Activated T-cell treated with anti-CD3 and anti-CD28 coated beads, Interleukin-2, amount 50 U/mL, for 72 hours (primary cell): ENCODE data around the gene SCGB1A1. TPM values are rescaled to one million over a fixed set of nuclear protein-coding genes. Genes with fewer than 3 reads are reported as not detected.

Experiments
- ATAC-seq, 2 donors: fragments of 150-1000 bp; cut with Tn5 transposase; replicated peaks in 1 of 2; 2 replicates each; pipeline ENCODE4 v1.10.0; 2021; ENCODE audit warnings: moderate library complexity in 2 of 2, mild to moderate bottlenecking in 1 of 2
- DNase-seq, 2 donors: peaks; one replicate each; pipeline ENCODE4 v3.0.0; 2021 to 2022; ENCODE audit warnings: mixed read lengths in 1 of 2
- H3K27ac Mint-ChIP-seq: one replicate; pipeline ENCODE4 v1.8.0; 2022; ENCODE audit warnings: mild to moderate bottlenecking, moderate library complexity, mixed read lengths
- H3K27me3 Mint-ChIP-seq: one replicate; pipeline ENCODE4 v1.8.0; 2022; ENCODE audit warnings: low read depth, mixed read lengths
- H3K36me3 Mint-ChIP-seq, 2 donors: one replicate each; pipeline ENCODE4 v1.8.0; 2022; ENCODE audit warnings: mixed read lengths in 2 of 2, mild to moderate bottlenecking in 1 of 2; ENCODE audit not compliant: insufficient read depth in 2 of 2
- H3K4me1 Mint-ChIP-seq: one replicate; pipeline ENCODE4 v1.8.0; 2022; ENCODE audit warnings: low read depth, mixed read lengths
- H3K4me3 Mint-ChIP-seq, 2 donors: one replicate each; pipeline ENCODE4 v1.8.0; 2022; ENCODE audit warnings: mild to moderate bottlenecking in 2 of 2, mixed read lengths in 2 of 2, moderate library complexity in 2 of 2
- H3K9me3 Mint-ChIP-seq, 2 donors: one replicate each; pipeline ENCODE4 v1.8.0; 2022; ENCODE audit warnings: mixed read lengths in 2 of 2
- total RNA-seq, 2 donors: library from RNA; stranded (reverse); gene quantifications; one replicate each; pipeline ENCODE4 v1.2.3, GENCODE V29; 2022

Gene SCGB1A1
- total RNA-seq, 2 donors from 2014 or later: not detected

DNA sequence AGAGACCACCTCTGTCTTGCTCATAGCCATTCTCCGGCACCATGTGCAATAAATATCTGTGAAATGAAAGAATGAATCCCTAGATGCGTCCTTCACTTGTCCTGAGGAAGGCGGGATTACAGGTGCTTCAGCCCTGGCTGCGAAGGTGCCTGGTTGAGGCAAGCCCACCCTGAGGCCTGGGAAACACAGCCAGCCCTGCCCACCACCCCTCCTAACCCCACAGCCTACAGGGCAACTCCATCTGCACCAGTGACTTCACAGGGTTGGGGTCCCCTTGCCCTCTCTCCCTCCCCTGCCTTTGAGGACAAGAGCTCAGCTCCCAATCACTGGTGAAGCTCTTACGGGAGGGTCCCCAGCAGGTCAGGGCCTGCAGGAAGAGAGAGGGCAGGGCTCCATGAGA is 17.5 kb upstream of the SCGB1A1 start:
- H3K4me3 Mint-ChIP-seq: peak overlapping the region; percentile 68 to 81
- H3K9me3 Mint-ChIP-seq: no peaks in the 10 kb centered on the region
- H3K27ac Mint-ChIP-seq: peak overlapping the region; percentile 61
- ATAC-seq (no peak), DNase-seq (no peak)
- no peaks in the 10 kb centered on the region for H3K27me3 Mint-ChIP-seq
- no peaks in the 10 kb centered on the region for H3K36me3 Mint-ChIP-seq
- H3K4me1 Mint-ChIP-seq: peaks cover 46% of the 10 kb centered on the region

DNA sequence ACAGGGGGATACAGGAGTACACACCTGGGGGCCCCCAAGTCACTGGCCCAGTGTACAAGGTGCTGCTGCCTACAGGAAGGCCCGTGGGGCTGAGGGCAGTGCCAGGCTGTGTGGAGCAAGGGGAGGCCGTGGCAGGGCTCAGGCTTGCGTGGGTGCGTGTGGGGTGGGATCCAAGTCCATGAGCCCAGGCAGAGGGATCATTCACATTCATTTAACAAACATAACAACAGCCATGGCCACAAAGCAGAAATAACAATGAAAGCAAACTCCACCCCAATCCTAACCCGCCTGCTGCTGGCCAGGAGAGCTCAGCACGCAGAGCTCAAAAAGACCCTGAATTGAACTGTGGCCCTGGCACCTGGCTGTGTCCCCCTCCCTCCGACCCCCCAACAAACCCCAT is 17.0 kb upstream of the SCGB1A1 start:
- peak in 1 of 2 donors; percentile 27 for DNase-seq

DNA sequence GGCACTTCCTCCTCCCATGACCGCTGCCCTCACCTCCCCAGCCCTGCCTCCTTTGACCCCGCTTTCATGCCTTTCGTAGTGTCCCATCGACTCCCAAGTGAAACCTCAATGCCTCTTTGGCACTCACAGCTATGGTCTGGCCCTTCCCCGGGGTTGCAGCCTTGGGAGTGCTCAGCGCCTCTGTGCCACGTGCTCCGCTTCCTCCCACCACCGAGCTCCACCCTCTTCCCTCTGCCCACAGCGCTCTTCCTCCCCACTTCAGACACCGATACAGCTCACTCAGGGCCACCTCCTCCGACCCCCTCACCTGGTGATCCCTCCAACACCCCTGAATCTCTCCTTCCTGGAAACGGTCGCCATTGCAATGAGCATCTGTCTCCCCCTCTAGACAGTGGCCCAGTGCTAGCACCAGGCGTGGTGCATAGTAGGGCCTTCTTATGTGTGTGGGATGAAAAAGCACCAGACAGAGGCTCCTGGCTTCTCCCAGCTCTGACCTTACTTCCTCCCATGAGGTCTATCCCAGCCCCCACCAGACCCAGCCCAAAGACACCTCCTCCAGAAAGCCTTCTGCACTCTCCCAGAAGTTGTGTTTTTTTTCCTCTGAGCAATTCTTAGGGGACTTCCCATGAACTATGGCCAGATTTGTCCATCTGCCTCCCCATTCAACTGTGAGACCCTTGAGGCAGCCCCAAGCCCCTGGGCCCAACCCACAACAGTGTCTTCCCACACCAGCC is 16.4 kb upstream of the SCGB1A1 start:
- DNase-seq: peak; percentile 58 to 59
- Mint-ChIP-seq H3K27ac (peak overlapping the region; percentile 61), H3K27me3 (no peaks in the 10 kb centered on the region), H3K4me1 (peaks cover 46% of the 10 kb centered on the region), H3K36me3 (no peaks in the 10 kb centered on the region), H3K9me3 (no peaks in the 10 kb centered on the region), H3K4me3 (peak overlapping the region; percentile 68 to 81)
- peak; percentile 90 to 95 for ATAC-seq

More for the DNA sequence above, 17.0 kb upstream of the SCGB1A1 start:
- Mint-ChIP-seq H3K27me3 (no peaks in the 10 kb centered on the region), H3K9me3 (no peaks in the 10 kb centered on the region), H3K27ac (peak overlapping the region; percentile 61), H3K4me3 (peak overlapping the region; percentile 68 to 81), H3K4me1 (peaks cover 46% of the 10 kb centered on the region), H3K36me3 (no peaks in the 10 kb centered on the region)
- ATAC-seq: peak; percentile 41 to 59

DNA sequence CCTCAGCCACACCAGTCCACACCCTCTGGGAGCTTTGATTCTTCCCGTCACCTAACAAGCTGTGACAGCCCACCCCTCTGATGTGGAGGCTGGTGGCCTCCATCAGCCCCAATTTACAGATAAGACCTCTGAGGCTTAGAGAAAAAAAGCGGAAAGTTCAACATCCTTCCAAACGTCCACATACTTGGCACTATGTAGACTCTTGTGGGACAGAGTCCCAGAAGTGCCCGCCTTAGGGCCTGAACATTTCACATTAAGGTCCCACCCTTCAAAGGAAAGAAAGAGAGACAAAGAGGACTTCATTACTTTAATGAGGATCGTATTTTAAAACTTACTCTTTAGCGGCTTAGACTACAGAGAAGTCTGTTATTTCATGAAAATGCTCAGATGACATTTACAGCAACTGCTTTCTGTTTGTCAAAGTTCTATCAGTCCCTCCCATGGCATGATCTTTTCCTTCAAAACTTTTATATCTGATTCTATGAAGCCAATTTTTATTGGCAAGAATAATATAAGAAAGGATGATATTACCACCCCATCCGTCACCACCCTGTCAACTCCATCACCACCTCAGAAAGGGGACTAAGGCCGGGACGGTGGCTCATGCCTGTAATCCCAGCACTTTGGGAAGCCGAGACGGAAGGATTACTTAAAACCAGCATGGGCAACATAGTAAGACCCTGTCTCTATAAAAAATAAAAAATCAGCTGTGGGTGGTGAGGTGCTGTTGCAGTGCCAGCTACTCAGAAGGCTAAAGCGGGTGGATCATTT is 15.7 kb upstream of the SCGB1A1 start:
- Mint-ChIP-seq H3K4me3 (peak overlapping the region; percentile 68 to 81), H3K4me1 (peaks cover 44% of the 10 kb centered on the region), H3K9me3 (no peaks in the 10 kb centered on the region), H3K27ac (peak overlapping the region; percentile 61), H3K36me3 (no peaks in the 10 kb centered on the region), H3K27me3 (no peaks in the 10 kb centered on the region)
- ATAC-seq (no peak), DNase-seq (no peak)

DNA sequence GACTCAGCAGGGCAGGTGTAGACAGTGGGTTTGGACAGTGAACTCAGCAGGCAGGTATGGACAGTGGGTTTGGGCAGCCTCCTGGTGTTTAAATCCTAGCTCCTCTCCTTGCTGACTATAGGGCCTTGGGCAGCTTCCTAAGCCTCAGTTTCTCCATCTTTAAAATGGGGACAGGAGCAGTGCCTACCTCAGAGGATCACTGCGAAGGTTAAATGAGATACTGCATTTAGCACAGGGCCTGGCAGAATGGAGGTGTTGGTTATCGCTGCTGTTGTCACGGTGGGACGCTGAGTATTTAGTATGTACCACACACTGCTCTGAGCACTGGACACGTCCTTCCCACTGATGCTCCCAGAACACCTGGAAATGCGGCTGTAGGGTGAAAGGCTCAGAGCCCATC is 14.4 kb upstream of the SCGB1A1 start:
- Mint-ChIP-seq H3K4me1 (peaks cover 32% of the 10 kb centered on the region), H3K27me3 (no peaks in the 10 kb centered on the region), H3K36me3 (no peaks in the 10 kb centered on the region), H3K27ac (no peak overlapping the region), H3K4me3 (no peak overlapping the region), H3K9me3 (no peaks in the 10 kb centered on the region)
- DNase-seq (no peak), ATAC-seq (no peak)

DNA sequence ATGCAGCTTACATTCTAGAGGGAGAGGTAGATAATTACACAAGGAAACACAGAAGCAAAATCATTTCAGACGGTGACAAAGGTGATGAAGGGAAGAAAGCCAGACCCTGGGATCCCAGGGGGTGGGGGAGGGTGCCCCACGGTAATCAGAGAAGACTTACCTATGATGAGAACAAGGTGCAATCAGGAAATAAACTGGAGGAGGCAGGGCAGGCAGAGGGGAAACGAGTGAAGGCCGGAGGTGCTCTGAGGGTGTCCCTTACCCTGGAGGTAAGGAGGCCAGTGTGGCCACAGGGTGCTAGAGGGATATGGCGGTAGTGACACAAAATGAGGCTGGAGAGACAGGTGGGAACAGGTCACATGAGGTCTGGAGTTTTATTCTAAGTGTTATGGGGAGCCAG is 13.9 kb upstream of the SCGB1A1 start:
- no peak overlapping the region for H3K27ac Mint-ChIP-seq
- no peaks in the 10 kb centered on the region for H3K9me3 Mint-ChIP-seq
- no peak for ATAC-seq
- H3K36me3 Mint-ChIP-seq: no peaks in the 10 kb centered on the region
- peaks cover 27% of the 10 kb centered on the region for H3K4me1 Mint-ChIP-seq
- no peak overlapping the region for H3K4me3 Mint-ChIP-seq
- DNase-seq: no peak
- no peaks in the 10 kb centered on the region for H3K27me3 Mint-ChIP-seq

DNA sequence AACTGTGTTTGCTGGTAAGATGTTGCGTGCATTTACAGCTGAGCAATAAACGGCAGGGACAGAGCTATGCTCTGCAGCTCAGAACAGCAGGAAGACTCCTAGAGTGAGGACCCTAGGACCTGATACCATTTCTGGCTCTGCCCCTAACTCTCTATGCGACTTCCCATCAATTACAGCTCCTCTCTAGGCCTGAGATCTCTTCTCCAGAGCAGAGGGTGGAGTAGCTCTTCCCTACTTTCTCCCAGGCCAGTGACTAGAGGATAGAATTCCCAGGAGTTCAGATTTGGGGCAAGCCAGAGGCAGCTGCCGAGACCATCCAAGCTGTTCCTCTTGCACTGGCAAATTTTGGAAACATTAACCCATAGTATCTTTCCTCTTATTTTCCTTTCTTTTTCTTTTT is 12.8 kb upstream of the SCGB1A1 start:
- no peaks in the 10 kb centered on the region for H3K36me3 Mint-ChIP-seq
- no peak for ATAC-seq
- no peaks in the 10 kb centered on the region for H3K27me3 Mint-ChIP-seq
- H3K27ac Mint-ChIP-seq: no peak overlapping the region
- no peak for DNase-seq
- no peak overlapping the region for H3K4me3 Mint-ChIP-seq
- peaks cover 20% of the 10 kb centered on the region for H3K4me1 Mint-ChIP-seq
- H3K9me3 Mint-ChIP-seq: no peaks in the 10 kb centered on the region

DNA sequence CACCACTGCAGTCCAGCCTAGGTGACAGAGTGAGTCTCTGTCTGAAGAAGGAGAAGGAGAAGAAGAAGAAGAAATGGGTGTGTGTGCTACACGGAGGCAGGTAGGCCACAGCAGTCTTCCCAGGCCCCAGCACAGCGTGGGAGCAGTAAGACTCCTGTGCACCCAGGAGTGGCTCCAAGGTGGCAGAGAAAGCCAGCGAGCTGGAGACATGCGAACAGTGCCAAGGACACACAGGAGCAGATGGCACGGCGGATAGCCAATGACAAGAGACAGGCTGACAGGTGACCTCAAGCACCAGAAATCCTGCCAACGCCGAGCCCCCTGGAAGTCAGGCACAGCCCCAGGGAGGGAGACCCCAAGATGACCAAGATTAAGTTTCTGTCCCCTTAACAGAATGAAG is 9.0 kb upstream of the SCGB1A1 start:
- DNase-seq (no peak), ATAC-seq (no peak)
- Mint-ChIP-seq H3K27me3 (no peaks in the 10 kb centered on the region), H3K27ac (no peak overlapping the region), H3K36me3 (no peaks in the 10 kb centered on the region), H3K4me1 (no peaks in the 10 kb centered on the region), H3K4me3 (no peak overlapping the region), H3K9me3 (no peaks in the 10 kb centered on the region)

DNA sequence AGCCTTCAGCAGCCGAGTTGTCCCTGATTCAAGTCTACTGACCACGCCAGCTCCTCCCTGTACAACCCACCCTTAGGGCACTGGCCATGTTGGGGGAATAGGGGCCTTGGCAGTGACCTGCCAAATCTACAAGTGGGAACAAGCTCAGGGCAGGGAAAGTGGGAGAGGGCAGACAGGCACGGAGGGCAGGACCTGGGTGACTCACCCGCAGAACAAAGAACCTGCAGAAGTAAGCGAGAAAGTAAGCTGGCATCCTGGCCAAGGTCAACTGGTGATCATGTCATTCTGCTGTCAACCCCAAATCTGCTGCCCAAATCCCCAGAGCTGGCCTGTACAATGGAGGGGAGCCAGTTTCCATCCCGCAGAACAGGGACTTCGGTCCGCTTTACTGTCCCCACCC is 7.9 kb upstream of the SCGB1A1 start:
- Mint-ChIP-seq H3K9me3 (no peaks in the 10 kb centered on the region), H3K4me1 (no peaks in the 10 kb centered on the region), H3K27ac (no peak overlapping the region), H3K4me3 (no peak overlapping the region), H3K27me3 (no peaks in the 10 kb centered on the region), H3K36me3 (no peaks in the 10 kb centered on the region)
- ATAC-seq: no peak
- DNase-seq: no peak

DNA sequence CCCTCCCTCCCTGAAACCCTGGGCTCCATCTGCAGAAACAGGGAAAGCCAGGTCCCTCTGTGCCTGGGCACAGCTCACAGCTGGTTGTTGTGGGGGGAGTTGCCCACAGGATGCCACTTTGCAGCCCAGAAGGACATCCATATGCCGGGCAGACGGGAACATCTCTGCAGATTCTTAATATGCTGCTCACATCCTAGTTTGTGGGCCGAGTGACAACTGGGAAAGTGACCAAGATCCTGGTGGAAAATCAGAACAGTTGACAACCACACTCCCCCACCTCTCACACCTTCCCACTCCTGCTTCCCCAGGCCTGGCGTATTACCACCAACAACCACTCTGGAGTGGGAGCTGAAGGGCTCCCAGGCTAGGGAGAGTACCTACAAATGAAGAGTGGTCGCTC is 7.3 kb upstream of the SCGB1A1 start:
- H3K4me3 Mint-ChIP-seq: no peak overlapping the region
- H3K27ac Mint-ChIP-seq: no peak overlapping the region
- no peaks in the 10 kb centered on the region for H3K36me3 Mint-ChIP-seq
- DNase-seq (no peak), ATAC-seq (no peak)
- H3K27me3 Mint-ChIP-seq: no peaks in the 10 kb centered on the region
- no peaks in the 10 kb centered on the region for H3K9me3 Mint-ChIP-seq
- no peaks in the 10 kb centered on the region for H3K4me1 Mint-ChIP-seq

DNA sequence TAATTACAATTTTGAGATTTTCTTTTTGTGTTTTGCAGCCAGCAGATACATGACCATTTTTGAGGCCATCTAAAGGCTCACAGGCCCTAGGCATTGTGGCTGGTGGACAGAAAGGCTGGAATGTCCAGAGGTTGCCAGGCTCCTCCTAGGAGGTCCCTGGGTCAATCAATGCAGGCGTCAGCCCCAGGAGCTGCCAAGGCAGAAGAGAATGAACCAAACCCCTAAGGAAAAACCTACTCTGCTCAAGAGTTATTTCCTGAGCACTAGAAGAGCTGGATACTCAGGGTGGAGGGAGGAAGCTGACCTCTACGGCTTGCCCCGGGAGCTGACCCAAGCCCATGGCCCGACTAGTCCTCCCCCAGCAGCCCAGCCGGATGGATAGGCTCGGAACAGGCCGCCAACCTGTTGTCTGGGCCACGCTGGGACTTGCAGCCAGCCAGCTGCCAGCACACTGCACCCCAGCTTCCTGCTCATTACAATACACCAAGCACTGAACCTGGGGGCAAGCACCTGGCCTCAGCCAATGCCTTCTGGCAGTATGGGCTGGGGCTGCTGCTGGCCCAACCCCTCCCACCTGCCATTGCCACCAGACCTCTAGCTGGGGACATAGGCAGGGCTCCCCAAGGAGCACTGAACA is 5.7 kb upstream of the SCGB1A1 start:
- Mint-ChIP-seq H3K27ac (no peak overlapping the region), H3K36me3 (no peaks in the 10 kb centered on the region), H3K4me3 (no peak overlapping the region), H3K4me1 (no peaks in the 10 kb centered on the region), H3K27me3 (no peaks in the 10 kb centered on the region), H3K9me3 (no peaks in the 10 kb centered on the region)
- no peak for ATAC-seq
- DNase-seq: no peak

DNA sequence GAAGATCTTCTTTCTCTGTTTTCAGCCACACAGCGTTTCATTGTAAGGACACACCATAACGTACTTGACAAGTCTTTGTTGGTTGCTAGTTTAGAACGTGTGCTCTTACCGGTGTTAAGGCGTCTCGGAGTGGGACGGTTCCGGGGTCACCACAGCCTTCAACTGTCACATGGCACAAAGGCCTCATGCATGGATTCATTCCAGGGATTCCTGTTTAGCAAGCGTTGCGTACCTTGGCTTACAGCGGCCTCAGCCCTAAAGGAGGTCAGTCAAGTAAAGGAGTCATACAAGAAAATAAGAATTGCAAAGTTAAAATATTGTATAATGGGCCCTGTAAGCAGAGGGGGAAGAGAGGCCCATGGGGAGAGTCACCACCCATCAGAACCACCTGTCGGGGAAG is 2.2 kb upstream of the SCGB1A1 start:
- Mint-ChIP-seq H3K36me3 (no peaks in the 10 kb centered on the region), H3K27me3 (no peaks in the 10 kb centered on the region), H3K27ac (no peak overlapping the region), H3K4me1 (no peaks in the 10 kb centered on the region), H3K4me3 (no peak overlapping the region), H3K9me3 (no peaks in the 10 kb centered on the region)
- ATAC-seq (no peak), DNase-seq (no peak)

DNA sequence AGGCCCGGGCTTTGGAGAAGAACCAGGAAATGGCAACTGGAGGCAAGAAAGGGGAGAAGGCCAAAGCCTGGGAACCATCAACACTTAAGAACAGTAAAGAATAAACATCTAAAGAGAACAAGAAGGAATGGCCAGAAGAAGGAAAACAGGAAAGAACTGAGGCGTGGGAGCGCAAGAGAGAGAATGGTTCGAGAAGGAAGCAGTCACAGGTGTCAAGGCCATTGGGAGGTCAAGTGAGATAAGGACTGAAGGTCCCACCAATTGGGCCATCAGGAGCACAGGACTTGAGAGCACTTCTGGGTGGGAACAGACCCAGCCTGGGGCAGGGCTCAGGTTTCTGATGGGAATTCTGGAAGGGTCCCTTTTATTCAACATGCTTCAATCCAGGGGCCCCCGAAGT is 697 bp upstream of the SCGB1A1 start:
- Mint-ChIP-seq H3K9me3 (no peaks in the 10 kb centered on the region), H3K36me3 (no peaks in the 10 kb centered on the region), H3K27me3 (no peaks in the 10 kb centered on the region), H3K27ac (no peak overlapping the region), H3K4me3 (no peak overlapping the region), H3K4me1 (no peaks in the 10 kb centered on the region)
- ATAC-seq (no peak), DNase-seq (no peak)
